ENCODE results near the gene ZMYND19.
"Not testable (repeated sequence)": the region's sequence is repeated elsewhere in the genome, so short reads cannot be mapped to it uniquely, and the experiment has no call there.

Gene ZMYND19

DNA sequence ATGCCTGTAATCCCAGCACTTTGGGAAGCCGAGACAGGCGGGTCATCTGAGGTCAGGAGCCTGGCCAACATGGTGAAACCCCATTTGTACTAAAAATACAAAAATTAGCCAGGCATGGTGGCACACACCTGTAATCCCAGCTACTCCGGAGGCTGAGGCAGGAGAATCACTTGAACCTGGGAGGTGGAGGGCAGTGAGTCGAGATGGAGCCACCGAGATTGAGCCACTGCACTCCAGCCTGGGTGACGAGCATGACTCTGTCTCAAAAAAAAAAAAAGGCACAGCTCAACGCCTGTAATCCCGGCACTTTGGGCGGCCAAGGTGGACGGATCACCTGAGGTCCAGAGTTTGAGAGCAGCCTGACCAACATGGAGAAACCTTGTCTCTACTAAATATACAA is 36.7 kb downstream of the ZMYND19 start:
- not testable (repeated sequence) for H3K4me2 ChIP-seq (ENCODE audit: low read length, poor library complexity, severe bottlenecking); H2BK120ac ChIP-seq (ENCODE audit: low read depth, low read length); H3K4ac ChIP-seq (ENCODE audit: low read depth in 1 of 2, low read length in 2 of 2); H3K27me3 ChIP-seq (ENCODE audit: control insufficient read depth in 1 of 2, insufficient read depth in 1 of 2, low read length in 2 of 2); H4K91ac ChIP-seq (ENCODE audit: low read length); H3K27ac ChIP-seq (ENCODE audit: low read length, poor library complexity, severe bottlenecking); H3K4me3 ChIP-seq (ENCODE audit: insufficient read depth in 1 of 2, low read depth in 1 of 2, low read length in 2 of 2); H2BK12ac ChIP-seq (ENCODE audit: low read length in 2 of 2); H3K23ac ChIP-seq (ENCODE audit: low read length in 2 of 2); H3K9ac ChIP-seq (ENCODE audit: low read length); H4K8ac ChIP-seq (ENCODE audit: low read length); H2AK5ac ChIP-seq (ENCODE audit: low read length, severe bottlenecking); H3K14ac ChIP-seq (ENCODE audit: low read length in 2 of 2); H2AFZ ChIP-seq (ENCODE audit: low read depth, low read length); H3K18ac ChIP-seq (ENCODE audit: low read depth in 1 of 2, low read length in 2 of 2); H3K9me3 ChIP-seq (ENCODE audit: control insufficient read depth, low read length); DNase-seq; H2BK5ac ChIP-seq (ENCODE audit: low read depth, low read length, poor library complexity, severe bottlenecking); H2BK15ac ChIP-seq (ENCODE audit: low read depth, poor library complexity, severe bottlenecking)
- 93% methylated on average over 10 of the region's 10 CpGs for WGBS
- Histone ChIP-seq H3K36me3 (ENCODE audit: control insufficient read depth in 1 of 2, insufficient read depth in 2 of 2, low read depth in 1 of 2, low read length in 2 of 2) (peaks cover 44 to 50% of the 10 kb centered on the region in 2 experiments), H3K79me1 (replicated peaks; ENCODE audit: low read length, poor library complexity, severe bottlenecking) (peaks cover 25% of the 10 kb centered on the region), H3K4me1 (ENCODE audit: control insufficient read depth, insufficient read depth, low read depth, low read length) (peaks cover 16% of the 10 kb centered on the region)

DNA sequence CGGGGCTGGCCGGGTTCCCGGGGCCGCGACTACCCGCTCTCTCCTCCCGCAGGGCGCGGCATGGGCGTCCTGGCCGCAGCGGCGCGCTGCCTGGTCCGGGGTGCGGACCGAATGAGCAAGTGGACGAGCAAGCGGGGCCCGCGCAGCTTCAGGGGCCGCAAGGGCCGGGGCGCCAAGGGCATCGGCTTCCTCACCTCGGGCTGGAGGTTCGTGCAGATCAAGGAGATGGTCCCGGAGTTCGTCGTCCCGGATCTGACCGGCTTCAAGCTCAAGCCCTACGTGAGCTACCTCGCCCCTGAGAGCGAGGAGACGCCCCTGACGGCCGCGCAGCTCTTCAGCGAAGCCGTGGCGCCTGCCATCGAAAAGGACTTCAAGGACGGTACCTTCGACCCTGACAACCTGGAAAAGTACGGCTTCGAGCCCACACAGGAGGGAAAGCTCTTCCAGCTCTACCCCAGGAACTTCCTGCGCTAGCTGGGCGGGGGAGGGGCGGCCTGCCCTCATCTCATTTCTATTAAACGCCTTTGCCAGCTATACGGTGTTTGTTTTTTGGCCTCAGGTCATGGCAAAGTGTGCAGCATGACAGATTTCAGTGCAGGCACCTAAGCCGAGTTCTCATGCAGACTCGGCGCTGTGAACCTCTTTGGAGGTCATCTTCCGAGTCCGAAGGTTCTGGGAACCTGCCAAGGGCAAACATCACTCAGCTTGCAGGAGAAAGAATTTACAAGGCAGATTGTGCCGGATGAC is 38.1 kb downstream of the ZMYND19 start:
- 14% methylated on average over 48 of the region's 58 CpGs for WGBS
- peak overlapping the region; percentile 76 for H2BK15ac ChIP-seq (ENCODE audit: low read depth, poor library complexity, severe bottlenecking)
- H3K9ac ChIP-seq (ENCODE audit: low read length), result peak overlapping the region; percentile 93
- peak; percentile 5 for DNase-seq
- H2BK120ac ChIP-seq (ENCODE audit: low read depth, low read length), result peak overlapping the region; percentile 96
- H3K79me1 ChIP-seq (replicated peaks; ENCODE audit: low read length, poor library complexity, severe bottlenecking), result peaks cover 20% of the 10 kb centered on the region
- peak overlapping the region; percentile 29 for H2AFZ ChIP-seq (ENCODE audit: low read depth, low read length)
- H3K4me1 ChIP-seq (ENCODE audit: control insufficient read depth, insufficient read depth, low read depth, low read length), result peaks cover 15% of the 10 kb centered on the region
- H3K9me3 ChIP-seq (ENCODE audit: control insufficient read depth, low read length), result no peaks in the 10 kb centered on the region
- H3K27me3 ChIP-seq (ENCODE audit: control insufficient read depth in 1 of 2, insufficient read depth in 1 of 2, low read length in 2 of 2), result no peaks in the 10 kb centered on the region
- H3K4me2 ChIP-seq (ENCODE audit: low read length, poor library complexity, severe bottlenecking), result peak overlapping the region; percentile 80
- peak overlapping the region in 1 of 2 experiments; percentile 65 for H3K23ac ChIP-seq (ENCODE audit: low read length in 2 of 2)
- H4K8ac ChIP-seq (ENCODE audit: low read length), result peak overlapping the region; percentile 79
- H3K36me3 ChIP-seq (ENCODE audit: control insufficient read depth in 1 of 2, insufficient read depth in 2 of 2, low read depth in 1 of 2, low read length in 2 of 2), result peaks cover 31 to 42% of the 10 kb centered on the region in 2 experiments
- H3K27ac ChIP-seq (ENCODE audit: low read length, poor library complexity, severe bottlenecking), result peak overlapping the region; percentile 37
- peak overlapping the region in 1 of 2 experiments; percentile 2 for H2BK12ac ChIP-seq (ENCODE audit: low read length in 2 of 2)
- peak overlapping the region in 1 of 2 experiments; percentile 90 for H3K4ac ChIP-seq (ENCODE audit: low read depth in 1 of 2, low read length in 2 of 2)
- no peak overlapping the region for H2BK5ac ChIP-seq (ENCODE audit: low read depth, low read length, poor library complexity, severe bottlenecking)
- peak overlapping the region in 1 of 2 experiments; percentile 69 for H3K14ac ChIP-seq (ENCODE audit: low read length in 2 of 2)
- H4K91ac ChIP-seq (ENCODE audit: low read length), result no peak overlapping the region
- H3K18ac ChIP-seq (ENCODE audit: low read depth in 1 of 2, low read length in 2 of 2), result peak overlapping the region; percentile 60 to 79
- H3K4me3 ChIP-seq (ENCODE audit: insufficient read depth in 1 of 2, low read depth in 1 of 2, low read length in 2 of 2), result peak overlapping the region; percentile 87 to 96
- no peak overlapping the region for H2AK5ac ChIP-seq (ENCODE audit: low read length, severe bottlenecking)

DNA sequence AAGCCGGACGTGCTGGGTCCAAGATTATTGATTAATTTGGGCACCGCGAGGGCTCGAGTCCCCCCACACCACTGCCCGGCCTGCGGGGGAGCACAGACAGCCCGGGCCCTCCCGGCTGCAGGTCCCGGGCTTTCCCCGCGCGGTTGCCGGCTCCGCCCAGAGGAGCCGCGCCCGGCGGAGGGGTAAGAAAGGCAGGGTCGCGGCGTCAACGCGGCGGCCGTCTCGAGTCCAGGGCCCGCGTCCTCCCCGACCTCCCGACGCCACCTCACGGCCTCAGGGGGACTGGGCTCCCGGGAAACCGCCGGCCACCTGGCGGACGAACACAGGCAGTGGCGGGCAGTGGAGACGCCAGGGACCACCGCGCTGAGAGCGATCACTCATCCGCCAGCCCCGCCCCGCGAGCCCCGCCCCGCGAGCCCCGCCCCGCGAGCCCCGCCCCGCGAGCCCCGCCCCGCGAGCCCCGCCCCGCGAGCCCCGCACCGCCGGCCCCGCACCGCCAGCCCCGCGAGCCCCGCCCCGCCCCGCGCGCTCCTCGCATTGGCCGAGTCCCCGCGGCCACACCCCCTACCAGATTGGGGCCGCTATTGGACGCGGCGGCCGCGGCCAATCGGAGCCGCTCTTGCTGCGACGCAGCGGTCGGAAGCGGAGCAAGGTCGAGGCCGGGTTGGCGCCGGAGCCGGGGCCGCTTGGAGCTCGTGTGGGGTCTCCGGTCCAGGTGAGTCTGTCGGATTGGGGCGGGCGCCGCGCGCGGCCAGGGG is 38.9 kb downstream of the ZMYND19 start, which contains the start of gene MRPL41:
Gene MRPL41, plus strand, starts transcription at position 616 of the 758 bp plus-strand sequence. CDS start 203 bp downstream, outside the sequence.
- Histone ChIP-seq H3K18ac (ENCODE audit: low read depth in 1 of 2, low read length in 2 of 2) (peak within 1 kb of the TSS; percentile 84), H4K8ac (ENCODE audit: low read length) (peak within 1 kb of the TSS; percentile 90), H3K27me3 (ENCODE audit: control insufficient read depth in 1 of 2, insufficient read depth in 1 of 2, low read length in 2 of 2) (no peaks in the 10 kb centered on the region), H3K4ac (ENCODE audit: low read depth in 1 of 2, low read length in 2 of 2) (peak within 1 kb of the TSS; percentile 67 to 90), H4K91ac (ENCODE audit: low read length) (peak within 1 kb of the TSS; percentile 92), H3K9ac (ENCODE audit: low read length) (peak within 1 kb of the TSS; percentile 93), H3K79me1 (replicated peaks; ENCODE audit: low read length, poor library complexity, severe bottlenecking) (peaks cover 15% of the 10 kb centered on the region), H2BK5ac (ENCODE audit: low read depth, low read length, poor library complexity, severe bottlenecking) (no peak within 1 kb of the TSS), H3K23ac (ENCODE audit: low read length in 2 of 2) (peak within 1 kb of the TSS in 1 of 2 experiments; percentile 65), H2BK12ac (ENCODE audit: low read length in 2 of 2) (peak within 1 kb of the TSS in 1 of 2 experiments; percentile 67), H2BK120ac (ENCODE audit: low read depth, low read length) (peak within 1 kb of the TSS; percentile 96), H2AK5ac (ENCODE audit: low read length, severe bottlenecking) (no peak within 1 kb of the TSS), H2AFZ (ENCODE audit: low read depth, low read length) (peak within 1 kb of the TSS; percentile 46), H3K4me3 (ENCODE audit: insufficient read depth in 1 of 2, low read depth in 1 of 2, low read length in 2 of 2) (peak within 1 kb of the TSS; percentile 87 to 96), H3K9me3 (ENCODE audit: control insufficient read depth, low read length) (no peaks in the 10 kb centered on the region), H3K27ac (ENCODE audit: low read length, poor library complexity, severe bottlenecking) (peak within 1 kb of the TSS; percentile 37), H2BK15ac (ENCODE audit: low read depth, poor library complexity, severe bottlenecking) (peak within 1 kb of the TSS; percentile 76), H3K4me2 (ENCODE audit: low read length, poor library complexity, severe bottlenecking) (peak within 1 kb of the TSS; percentile 95), H3K36me3 (ENCODE audit: control insufficient read depth in 1 of 2, insufficient read depth in 2 of 2, low read depth in 1 of 2, low read length in 2 of 2) (peaks cover 24 to 43% of the 10 kb centered on the region in 2 experiments), H3K14ac (ENCODE audit: low read length in 2 of 2) (peak within 1 kb of the TSS in 1 of 2 experiments; percentile 89), H3K4me1 (ENCODE audit: control insufficient read depth, insufficient read depth, low read depth, low read length) (peaks cover 15% of the 10 kb centered on the region)
- peak; percentile 89 for DNase-seq
- 0% methylated on average over 48 of the region's 106 CpGs for WGBS

DNA sequence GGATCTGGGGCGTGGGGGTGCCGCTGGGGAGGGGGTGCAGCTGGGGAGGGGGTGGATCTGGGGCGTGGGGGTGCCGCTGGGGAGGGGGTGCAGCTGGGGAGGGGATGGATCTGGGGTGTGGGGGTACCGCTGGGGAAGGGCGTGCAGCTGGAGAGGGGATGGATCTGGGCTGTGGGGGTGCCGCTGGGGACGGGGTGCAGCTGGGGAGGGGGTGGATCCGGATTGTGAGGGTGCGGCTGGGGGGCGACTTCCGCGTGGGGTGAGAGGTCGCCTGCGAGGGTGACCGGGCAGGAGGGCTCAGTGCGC is 39.4 kb downstream of the ZMYND19 start:
- H3K4ac ChIP-seq (ENCODE audit: low read depth in 1 of 2, low read length in 2 of 2), result peak overlapping the region in 1 of 2 experiments; percentile 89
- H2BK5ac ChIP-seq (ENCODE audit: low read depth, low read length, poor library complexity, severe bottlenecking); H3K27me3 ChIP-seq (ENCODE audit: control insufficient read depth in 1 of 2, insufficient read depth in 1 of 2, low read length in 2 of 2); H3K23ac ChIP-seq (ENCODE audit: low read length in 2 of 2); DNase-seq; H3K9me3 ChIP-seq (ENCODE audit: control insufficient read depth, low read length); H3K27ac ChIP-seq (ENCODE audit: low read length, poor library complexity, severe bottlenecking); H2BK15ac ChIP-seq (ENCODE audit: low read depth, poor library complexity, severe bottlenecking); H2AK5ac ChIP-seq (ENCODE audit: low read length, severe bottlenecking): not testable (repeated sequence)
- H3K36me3 ChIP-seq (ENCODE audit: control insufficient read depth in 1 of 2, insufficient read depth in 2 of 2, low read depth in 1 of 2, low read length in 2 of 2), result peaks cover 19 to 39% of the 10 kb centered on the region in 2 experiments
- H2BK12ac ChIP-seq (ENCODE audit: low read length in 2 of 2), result peak overlapping the region in 1 of 2 experiments; percentile 67
- H2BK120ac ChIP-seq (ENCODE audit: low read depth, low read length), result peak overlapping the region; percentile 92
- H3K4me2 ChIP-seq (ENCODE audit: low read length, poor library complexity, severe bottlenecking), result peak overlapping the region; percentile 95
- peaks cover 12% of the 10 kb centered on the region for H3K79me1 ChIP-seq (replicated peaks; ENCODE audit: low read length, poor library complexity, severe bottlenecking)
- H3K4me1 ChIP-seq (ENCODE audit: control insufficient read depth, insufficient read depth, low read depth, low read length), result peaks cover 15% of the 10 kb centered on the region
- peak overlapping the region; percentile 90 for H4K8ac ChIP-seq (ENCODE audit: low read length)
- peak overlapping the region; percentile 46 for H2AFZ ChIP-seq (ENCODE audit: low read depth, low read length)
- H3K9ac ChIP-seq (ENCODE audit: low read length), result peak overlapping the region; percentile 78
- H3K18ac ChIP-seq (ENCODE audit: low read depth in 1 of 2, low read length in 2 of 2), result peak overlapping the region; percentile 84
- H3K4me3 ChIP-seq (ENCODE audit: insufficient read depth in 1 of 2, low read depth in 1 of 2, low read length in 2 of 2), result peak overlapping the region; percentile 69 to 74
- WGBS, result 2% methylated on average over 11 of the region's 17 CpGs
- peak overlapping the region in 1 of 2 experiments; percentile 89 for H3K14ac ChIP-seq (ENCODE audit: low read length in 2 of 2)
- H4K91ac ChIP-seq (ENCODE audit: low read length), result peak overlapping the region; percentile 92
